GM19035 (cell line): ENCODE results near the gene TNS3.

Source experiments
- ATAC-seq: cut with Tn5 transposase; IDR thresholded peaks from one replicate; pipeline ENCODE4 v1.9.1; 2021; ENCODE audit not compliant: unreplicated experiment

TNS3 gene

DNA sequence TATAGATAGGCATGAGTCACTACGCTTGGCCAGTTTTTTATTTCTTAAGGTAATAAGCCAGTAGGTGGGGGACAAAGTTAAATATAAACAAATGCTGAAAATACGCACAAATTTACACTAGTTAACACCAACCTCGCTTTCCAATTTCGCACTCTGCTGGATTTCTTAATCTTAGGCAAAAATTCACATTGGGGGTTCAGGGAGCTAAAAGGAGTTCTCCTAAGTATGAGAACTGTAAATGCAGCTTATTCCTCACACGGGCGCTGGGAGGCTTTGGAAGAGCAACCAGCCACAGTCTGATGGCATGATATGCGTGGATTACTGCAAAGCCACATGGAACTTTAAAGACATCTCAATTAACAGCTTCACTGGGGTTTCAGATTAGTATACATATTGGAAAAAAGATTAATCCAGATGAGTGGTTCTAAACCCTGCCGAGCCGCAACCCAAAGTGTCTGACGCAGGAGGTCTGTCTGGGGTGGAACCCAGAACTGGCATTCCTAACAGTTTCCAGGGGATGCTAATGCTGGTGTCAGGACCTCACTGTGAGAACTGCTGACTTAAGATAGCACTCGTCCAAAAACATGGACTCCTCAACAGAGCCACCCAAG is 16.2 kb downstream of the TNS3 start:
- ATAC-seq = no peak

DNA sequence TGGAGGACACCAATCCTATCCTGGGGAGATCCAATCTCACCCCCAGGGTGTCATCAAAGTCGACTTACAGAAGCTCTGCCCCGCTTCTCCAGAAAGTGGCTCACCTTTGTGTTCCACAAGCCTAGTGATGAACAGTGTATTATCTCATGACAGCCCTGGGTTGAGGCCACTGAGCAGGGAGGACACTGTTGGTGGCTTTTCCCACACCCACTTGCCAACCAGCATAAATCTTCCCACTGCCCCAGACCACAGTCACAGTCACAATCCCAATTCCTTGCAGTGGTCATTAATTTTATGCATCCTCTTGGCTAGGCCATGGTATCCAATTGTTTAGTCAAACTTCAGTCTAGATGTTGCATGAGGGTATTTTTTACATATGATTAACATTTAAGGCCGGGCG is 18.4 kb downstream of the TNS3 start:
- ATAC-seq = no peak

DNA sequence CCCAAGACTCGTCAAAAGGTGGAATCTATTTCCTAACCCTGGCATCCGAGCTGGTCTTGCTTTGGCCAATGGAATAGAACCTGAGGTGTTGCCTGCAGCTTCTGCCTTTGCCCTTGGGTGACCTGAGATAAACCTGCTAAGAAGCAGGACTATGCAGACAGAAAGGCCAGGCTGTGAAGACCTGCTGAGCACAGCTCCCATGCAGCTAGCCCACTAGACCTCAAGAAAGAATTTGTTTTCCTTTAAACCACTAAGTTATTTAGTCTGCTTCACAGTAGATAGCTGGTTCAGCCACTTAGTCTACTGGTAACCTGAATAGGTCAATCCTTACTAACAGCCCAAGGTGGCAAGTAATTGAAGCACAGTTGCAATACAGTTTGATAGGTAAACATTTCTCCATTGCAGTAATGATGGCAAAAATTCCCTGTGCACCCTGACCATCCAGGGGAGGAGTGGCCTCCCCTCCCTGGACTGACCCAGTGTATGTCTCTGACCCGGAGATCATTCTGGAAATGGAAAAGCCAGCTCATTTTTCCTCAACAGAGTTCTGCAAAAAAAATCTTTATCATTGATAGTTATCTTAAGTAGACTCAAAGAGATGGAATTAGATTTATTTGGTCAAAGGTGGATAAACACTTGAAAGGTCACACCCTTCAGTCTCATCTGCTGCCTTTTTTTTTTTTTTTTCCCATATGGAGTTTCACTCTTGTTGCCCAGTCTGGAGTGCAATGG is 20.0 kb downstream of the TNS3 start:
- ATAC-seq = no peak

DNA sequence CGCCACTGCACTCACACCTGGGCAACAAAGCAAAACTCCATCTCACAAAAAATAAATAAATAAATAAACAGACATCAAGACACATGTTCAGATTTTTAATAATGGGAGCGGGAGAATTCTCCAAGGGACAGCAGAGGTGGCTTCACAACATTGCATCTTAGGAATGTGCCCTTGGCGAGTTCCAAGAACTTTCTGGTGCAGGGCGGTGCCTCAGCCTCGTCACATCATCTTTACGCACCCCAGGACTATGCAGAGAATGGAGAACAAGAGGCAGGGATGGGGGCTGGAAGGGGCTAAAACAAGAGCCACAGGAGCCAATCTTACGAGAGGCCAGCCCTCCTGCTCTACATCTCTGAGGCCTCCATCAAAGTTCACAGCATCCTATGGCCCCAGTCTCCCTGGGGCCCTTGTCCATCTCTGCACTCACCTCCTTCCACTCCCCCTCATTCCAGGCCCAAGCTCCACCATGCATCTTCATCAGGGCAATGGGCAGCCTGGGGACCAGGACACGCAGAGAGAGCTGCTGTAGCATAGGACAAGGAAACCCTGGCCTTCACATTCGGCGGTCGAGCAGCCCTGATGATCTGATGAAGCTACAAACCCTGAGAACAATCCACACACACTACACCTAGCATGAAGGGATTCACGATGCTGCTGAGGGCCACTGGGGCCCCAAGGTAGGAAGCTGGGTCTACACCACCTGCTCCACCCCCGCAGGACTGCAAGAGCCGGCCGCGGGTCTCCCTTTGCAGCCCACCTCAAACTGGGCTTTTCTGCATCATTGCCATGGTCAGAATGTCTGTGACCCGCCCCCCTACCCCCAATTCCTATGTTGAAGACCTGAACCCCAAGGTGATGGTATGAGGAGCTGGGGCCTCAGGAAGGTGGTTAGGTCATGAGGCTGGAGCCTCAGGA is 22.3 kb downstream of the TNS3 start:
- ATAC-seq = no peak

DNA sequence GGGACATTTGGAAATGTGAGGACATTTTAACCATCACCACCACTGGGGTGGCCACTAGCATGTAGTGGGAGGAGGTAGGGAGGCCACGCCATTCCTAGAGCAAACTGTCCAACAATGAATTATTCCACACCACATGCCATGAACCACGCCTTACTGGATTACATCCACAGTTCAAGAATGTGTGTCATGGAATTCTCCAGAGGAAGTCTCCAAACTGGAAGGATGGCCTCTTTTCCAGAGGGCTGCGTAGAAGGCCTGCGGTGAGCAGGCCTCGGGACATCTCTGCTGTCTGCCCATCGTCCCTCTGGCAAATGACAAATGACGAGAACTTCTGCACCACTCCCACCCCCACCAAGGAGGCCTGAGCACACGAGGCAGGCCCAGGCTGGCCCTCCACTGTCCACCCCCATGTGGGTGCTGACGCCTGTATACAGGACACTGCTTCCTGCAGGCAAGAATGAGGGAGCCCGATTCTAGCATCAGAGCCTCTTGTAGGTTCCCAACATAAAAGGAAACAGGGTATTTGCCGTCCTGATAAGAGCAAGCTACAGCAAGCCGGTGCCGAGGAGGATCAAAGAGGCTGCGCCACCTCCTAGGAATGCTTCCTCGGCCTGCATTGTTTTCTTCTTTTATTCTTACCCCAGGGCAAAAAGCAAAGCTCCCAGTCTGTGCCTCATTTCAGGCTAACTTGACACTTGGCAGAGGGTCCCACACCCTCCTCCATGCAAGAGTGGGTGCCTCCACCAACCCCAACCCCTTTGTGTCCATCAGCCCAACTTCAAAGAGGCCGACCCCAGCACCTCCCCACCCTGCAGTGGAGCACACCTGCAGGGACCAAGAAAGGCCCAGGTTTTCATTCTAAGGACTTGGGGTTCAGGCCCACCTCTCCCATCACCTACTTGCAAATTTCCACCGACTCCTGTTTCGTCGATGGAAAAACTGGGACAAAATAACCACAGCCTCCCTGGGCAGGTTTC is 23.9 kb downstream of the TNS3 start:
- ATAC-seq = no peak

DNA sequence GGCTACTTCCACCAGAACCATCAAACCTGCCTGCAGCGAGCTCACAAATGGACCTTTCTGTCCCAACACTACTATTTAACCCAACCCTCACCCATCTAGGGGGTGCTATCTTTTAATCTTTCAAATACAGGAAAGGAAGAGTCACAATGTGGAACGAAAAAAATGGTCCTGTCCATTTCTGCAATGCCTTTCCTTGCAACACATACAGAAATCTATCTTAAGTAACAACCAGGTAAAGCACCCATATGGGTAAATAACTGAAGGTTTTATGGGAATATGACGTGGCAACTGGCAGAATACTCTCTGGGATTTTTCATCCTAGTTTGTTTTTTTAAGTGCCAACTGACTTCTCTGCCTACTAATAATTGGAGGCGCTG is 24.6 kb downstream of the TNS3 start:
- ATAC-seq = no peak

DNA sequence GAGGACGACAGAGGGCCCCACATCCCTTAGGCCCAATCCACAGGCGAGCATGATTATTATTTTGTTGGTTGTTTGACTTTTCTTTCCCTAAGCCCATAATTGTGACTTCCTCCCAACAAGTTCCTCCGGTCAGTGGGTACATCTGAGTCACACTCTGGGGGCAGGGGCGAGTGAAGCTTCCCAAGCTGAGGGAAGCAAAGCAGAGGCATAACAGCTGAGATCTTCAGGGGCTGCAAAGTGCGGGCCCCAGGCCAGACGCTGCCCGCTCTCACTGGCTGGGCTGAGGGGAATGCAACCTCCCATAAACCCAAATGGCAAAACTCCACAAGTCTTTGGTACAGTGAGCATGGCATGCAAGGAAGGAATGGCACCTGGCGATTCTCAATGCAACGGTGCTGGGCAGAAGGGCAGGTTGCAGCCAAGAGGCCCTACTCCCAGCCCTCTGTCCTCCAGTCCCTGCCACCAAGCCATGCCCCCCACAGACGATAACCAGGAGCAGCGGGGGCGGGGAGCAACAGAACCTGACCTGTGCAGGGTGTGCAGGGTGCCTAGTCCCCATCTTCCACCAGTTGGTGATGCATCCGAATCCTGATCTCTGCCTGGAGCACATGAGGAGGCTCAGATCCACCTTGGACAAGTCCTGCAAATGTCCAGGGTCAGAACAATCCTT is 25.3 kb downstream of the TNS3 start:
- ATAC-seq = no peak

DNA sequence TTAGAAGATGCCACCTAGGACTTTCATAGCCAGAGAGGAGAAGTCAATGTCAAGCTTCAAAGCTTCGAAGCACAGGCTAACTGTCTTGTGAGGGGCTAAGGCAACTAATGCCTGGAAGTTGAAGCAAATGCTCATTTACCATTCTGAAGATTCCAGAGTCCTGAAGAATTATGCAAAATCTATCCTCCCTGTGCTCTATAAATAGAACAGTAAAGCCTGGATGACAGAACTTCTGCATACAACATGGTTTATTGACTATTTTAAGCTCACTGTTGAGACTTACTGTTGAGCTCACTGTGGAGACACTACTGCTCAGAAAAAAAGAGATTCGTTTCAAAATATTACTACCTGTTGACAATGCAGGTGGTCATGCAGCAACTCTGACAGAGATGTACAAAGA is 28.6 kb downstream of the TNS3 start:
- ATAC-seq = no peak

DNA sequence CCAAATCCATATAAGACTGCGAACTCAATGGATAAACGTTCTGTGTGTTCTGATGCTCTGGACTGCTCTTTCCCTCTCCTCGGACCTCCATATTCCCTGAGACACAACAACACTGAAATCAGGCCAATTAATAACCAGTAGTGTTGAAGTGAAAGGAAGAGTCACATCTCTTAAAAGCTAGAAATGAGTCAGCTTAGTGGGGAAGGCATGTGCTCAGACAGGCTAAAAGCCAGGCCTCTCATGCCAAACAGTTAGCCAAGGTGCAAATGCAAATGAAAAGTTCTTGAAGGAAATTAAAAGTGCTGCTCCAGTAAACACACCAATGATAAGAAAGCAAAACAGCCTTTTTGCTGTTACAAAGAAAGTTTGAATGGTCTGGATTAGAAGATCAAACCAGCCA is 29.3 kb downstream of the TNS3 start:
- ATAC-seq = peak; percentile 96

DNA sequence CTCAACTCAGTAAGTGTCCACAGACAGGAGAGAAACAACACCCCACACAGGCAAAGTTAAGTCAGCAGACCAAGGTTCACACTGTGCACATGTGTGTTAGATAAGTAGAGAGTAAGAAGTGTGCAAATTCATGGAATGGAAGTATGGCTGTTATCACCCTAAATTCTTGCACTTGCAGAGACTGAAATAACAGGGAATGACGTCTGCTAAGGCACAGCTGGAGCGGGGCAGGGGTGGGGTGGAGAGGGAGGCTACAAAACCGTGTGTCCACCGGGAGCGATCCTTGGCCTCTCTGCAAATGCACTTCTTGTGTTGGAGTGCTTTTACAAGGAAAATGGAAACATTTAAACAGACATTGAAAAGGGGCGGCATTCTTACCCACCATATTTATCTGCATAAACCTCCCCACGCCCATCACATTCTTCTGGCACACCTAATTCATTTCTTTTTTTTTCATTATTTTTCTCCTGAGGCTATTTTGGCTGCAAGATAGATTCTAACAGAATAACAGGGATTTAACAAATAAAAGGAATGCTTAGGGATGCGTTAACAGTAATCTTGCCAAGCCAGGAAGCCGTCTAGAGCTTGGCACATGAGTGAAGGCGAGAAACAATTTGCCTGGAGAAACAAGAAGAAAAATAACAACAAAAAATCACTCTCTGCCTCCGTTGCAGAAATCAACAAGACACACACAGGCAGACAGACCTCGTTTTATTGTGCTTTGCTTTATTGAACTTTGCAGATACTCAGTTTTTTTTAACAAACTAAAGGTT is 30.1 kb downstream of the TNS3 start:
- ATAC-seq = no peak

DNA sequence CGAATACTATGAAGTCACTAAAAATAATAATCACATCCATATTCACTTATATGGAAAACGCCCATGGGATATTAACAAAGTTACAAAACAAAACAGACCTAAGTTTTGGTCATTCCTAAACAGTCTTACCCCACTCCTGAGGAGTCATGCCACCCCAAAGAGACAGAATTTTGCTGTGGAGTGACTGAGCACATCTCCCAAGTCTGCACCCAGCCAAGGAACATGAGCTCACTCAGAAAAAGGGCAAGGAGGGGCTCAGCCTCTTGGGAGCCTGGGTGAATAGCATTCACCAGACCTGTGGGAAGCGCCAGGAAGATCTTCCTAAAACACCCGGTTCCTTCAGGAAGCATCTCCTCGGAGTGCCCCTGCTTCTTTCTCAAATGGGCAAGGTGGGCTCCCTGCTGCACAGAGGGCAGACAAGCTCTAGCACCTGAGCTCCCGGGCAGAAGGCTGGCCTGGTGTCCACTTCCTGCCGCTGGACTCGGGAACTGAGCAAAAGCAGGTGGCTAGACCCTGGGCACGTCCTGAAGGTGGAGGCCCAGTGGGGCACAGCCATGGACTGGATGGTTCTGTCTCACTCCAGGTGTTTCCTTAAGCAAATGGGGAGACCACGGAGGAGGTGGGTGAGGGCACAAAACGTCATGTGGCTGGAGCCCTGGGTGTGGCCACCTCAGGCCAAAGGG is 31.0 kb downstream of the TNS3 start:
- ATAC-seq = no peak

DNA sequence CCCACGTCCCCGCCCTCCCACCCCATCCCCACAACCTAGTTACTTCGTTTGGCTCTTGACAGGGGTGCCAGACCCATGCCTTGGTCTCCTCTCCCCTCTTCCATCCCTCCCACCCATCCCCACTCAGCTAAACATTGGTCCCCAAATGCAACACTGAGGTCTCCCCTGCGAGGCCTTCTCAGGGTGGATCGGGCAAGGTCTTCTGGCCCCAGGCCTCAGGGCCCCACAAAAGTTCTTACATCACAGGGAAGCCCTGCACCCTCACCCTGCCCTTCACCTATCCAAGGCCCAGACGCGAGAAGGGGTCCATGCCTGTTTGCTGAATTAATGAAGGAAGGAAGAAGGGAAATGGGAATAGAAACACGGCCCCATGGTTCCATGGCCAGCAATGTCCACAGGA is 32.0 kb downstream of the TNS3 start:
- ATAC-seq = no peak

DNA sequence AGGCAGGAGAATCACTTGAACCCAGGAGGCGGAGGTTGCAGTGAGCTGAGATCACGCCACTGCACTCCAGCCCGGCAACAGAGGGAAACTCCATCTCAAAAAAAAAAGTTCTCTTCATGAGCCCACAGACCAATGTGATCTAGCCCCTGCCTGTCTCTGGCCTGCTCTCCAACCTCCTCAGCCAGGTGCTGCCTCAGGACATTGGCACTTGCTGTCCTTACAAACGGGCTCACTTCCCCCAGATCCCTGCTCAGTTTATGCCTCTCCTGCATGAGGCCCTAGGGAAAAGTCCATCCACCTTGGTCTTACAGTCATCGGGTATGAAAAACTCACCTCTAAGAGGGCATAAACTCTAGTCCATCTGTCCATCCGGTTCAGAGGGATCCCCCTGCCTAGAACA is 32.5 kb downstream of the TNS3 start:
- no peak for ATAC-seq

DNA sequence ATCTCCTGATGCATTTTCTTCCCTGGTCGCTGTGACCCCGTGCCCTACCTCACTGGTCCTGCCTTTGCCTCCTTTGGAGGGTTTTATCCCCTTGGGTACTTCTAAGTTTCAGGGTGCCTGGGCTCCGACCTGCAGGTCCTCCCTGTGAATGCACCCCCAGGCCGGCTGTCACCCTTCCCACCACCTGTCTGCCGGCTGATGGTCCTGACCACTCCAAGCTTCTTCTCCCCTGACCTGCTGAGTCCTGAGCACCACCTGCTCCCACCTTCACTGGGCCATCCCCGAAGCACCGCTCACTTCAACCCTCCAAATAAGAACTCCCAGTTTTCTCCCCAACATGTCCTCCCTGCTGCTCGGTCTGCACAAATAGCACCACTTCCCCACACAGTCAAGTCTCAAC is 33.4 kb downstream of the TNS3 start:
- no peak for ATAC-seq

DNA sequence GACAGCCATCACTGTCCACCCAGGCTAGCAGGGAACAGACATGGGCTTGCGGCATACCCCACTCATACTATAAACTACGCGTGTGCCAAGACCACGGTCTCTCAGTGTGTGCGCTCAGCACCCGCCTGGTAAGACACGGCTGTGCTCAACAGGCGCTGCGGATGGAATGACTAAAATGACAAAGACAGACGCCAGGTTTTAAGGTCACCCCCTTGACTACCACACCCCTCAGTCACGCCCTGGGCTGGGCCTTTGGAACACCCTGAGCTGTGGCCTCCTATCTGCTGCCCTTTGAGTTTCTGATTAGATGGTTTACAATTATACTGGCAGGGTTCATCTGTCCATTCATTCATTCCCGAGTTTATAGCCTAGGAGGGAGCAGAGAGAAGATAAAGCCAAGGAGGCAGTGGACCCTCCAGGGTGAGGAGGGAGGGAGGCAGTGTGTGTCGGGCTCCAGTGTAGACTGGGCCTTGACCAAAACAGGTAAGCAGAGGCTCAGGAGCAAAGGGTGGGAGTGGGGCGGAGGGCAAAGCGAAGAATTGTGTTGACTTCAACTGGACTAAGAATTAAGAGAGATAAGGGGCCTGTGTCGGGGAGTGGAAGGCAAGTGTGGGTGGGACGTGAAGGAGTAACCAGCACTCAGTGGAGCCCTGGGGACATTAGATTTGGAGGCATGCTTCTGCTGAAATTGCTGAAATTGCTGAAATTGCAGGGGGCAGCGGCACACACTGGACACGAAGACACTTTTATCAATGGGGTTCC is 35.0 kb downstream of the TNS3 start:
- ATAC-seq = no peak

DNA sequence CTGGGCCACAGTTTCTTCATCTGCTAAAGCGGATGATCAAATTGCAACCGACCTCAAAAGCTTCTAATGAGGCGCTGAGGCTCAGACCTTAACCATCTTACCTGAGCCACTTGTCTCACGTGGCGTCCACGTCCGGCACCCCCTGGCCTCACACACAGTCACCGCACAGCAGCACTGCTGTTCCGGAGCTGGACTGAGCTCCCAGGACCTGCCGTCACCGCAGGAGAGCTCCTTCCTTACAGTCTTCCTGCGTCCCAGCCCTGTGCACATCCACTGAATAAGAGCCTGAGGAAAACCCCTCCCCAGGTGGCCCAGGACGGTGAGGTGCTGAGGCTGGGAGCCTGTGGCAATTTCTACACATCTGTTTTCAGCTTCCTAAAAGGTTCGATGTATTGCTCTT is 35.7 kb downstream of the TNS3 start:
- ATAC-seq = no peak

DNA sequence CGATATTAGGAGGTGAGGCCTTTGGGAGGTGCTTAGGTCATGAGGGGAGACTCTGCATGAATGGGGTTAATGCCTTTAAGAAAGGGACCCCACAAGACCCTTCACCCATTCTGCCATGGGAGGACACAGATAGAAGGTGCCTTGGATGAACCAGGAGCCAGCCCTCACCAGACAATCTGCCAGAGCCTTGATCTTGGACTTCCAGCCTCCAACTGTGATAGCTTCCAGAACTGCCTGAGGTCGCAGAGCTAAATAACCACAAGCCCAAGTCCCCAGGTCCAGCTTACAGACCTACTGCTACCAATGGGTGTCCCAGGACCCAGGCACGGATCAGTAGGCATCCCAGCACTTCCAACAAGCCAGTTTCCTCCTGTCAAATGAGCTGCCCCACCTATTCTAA is 37.5 kb downstream of the TNS3 start:
- no peak for ATAC-seq

DNA sequence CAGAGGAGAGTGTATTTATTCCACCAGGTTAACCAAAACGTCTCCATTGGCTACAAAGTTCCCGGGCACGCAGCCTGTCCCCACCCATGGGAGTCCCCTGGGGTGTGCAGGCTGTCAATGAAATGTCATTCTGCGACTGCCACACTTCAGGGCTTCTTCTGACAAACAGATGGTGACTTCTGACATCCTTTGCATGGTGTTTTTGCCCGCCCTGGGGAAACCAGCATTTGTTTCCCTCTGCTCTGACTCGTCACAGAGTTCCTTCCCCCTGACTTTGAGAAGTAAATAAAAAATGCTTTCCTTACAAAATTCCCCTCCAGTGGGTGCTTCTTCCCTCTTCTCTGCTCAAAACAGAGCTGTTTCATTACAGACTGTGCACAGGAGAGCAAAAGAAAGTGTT is 38.2 kb downstream of the TNS3 start:
- no peak for ATAC-seq
